HCT116 (cell line): ENCODE data around the gene STMP1. TPM values are rescaled to one million over a fixed set of nuclear protein-coding genes. Genes with fewer than 3 reads are reported as not detected.

Experiments
- ATAC-seq: fragments of 200-7000 bp; cut with Tn5 transposase; 2 replicates; pipeline ENCODE4 v1.9.1; 2020; ENCODE audit warnings: mild to moderate bottlenecking, moderate library complexity
- BruUV-seq: library from RNA; stranded (reverse); fragments of 400-500 nt; replicated peaks from 2 replicates; lab custom pipeline; 2021; lab: Mats Ljungman, UMichigan
- CTCF ChIA-PET: fragments of 300-600 bp; sonication (Branson Sonifier 250); formaldehyde crosslinking; loops from one replicate; lab custom pipeline; 2021; ENCODE audit warnings: antibody characterized with exemption; lab: Charles Lee
- POLR2A ChIA-PET: fragments of 300-600, 350-600 bp; sonication (Branson Sonifier 250); formaldehyde crosslinking; loops from one replicate; lab custom pipeline; 2021; ENCODE audit warnings: antibody characterized with exemption; lab: Charles Lee
- RAD21 ChIA-PET, 2 experiments: fragments of 300-600 bp; sonication (Branson Sonifier 250); formaldehyde crosslinking; loops; one replicate each; lab custom pipeline; 2023; ENCODE audit warnings: low total read pairs in 2 of 2; ENCODE audit not compliant: uncharacterized antibody in 2 of 2, unreplicated experiment in 2 of 2, low non-redundant PET in 1 of 2; lab: Charles Lee
- DNase-seq: peaks from one replicate; pipeline ENCODE4 v3.0.0-alpha.2; 2010; ENCODE audit warnings: low read depth, low spot score
- H2AFZ ChIP-seq: fragments of 200-600 bp; shearing (Covaris generic), sonication (generic); 2 replicates; pipeline ENCODE4 v1.6.1; 2017; ENCODE audit warnings: low read depth, mixed run types, mixed read lengths, antibody characterized with exemption, low read length; ENCODE audit not compliant: poor library complexity, severe bottlenecking
- H3K27ac ChIP-seq: 2 replicates; pipeline ENCODE4 v1.5.1; 2012; ENCODE audit warnings: low read depth, low read length
- H3K27me3 ChIP-seq: fragments of 200-600 bp; sonication (generic); 2 replicates; pipeline ENCODE4 v1.6.1; 2016; ENCODE audit warnings: mixed run types, low read length, mixed read lengths; ENCODE audit not compliant: insufficient read depth
- H3K36me3 ChIP-seq, 2 experiments: fragments of 200-500 bp in 1 of 2; fragments of 200-600 bp in 1 of 2; sonication (Bioruptor generic) in 1 of 2; sonication (generic) in 1 of 2; 2 replicates each; pipeline versions ENCODE4 v1.5.1 to v1.6.1; 2014 to 2016; ENCODE audit warnings: low read length in 2 of 2, inconsistent platforms in 1 of 2, mixed read lengths in 1 of 2, mixed run types in 1 of 2; ENCODE audit not compliant: insufficient read depth in 2 of 2, control insufficient read depth in 1 of 2
- H3K4me1 ChIP-seq, 2 experiments: fragments of 200-600 bp in 1 of 2; sonication (generic) in 1 of 2; 2 replicates each; pipeline versions ENCODE4 v1.5.1 to v1.6.1; 2012 to 2017; ENCODE audit warnings: low read length in 2 of 2, inconsistent platforms in 1 of 2, mild to moderate bottlenecking in 1 of 2, mixed read lengths in 1 of 2, mixed run types in 1 of 2, moderate library complexity in 1 of 2; ENCODE audit not compliant: insufficient read depth in 2 of 2, control insufficient read depth in 1 of 2
- H3K4me2 ChIP-seq: fragments of 200-600 bp; sonication (generic); 2 replicates; pipeline ENCODE4 v1.6.1; 2017; ENCODE audit warnings: mixed run types, low read length, mixed read lengths
- H3K4me3 ChIP-seq, 2 experiments: fragments of 200-600 bp in 1 of 2; sonication (generic) in 1 of 2; replicated peaks in 1 of 2; 2 replicates each; pipeline ENCODE4 v1.5.1; 2011 to 2016; ENCODE audit warnings: low read length in 2 of 2, control low read depth in 1 of 2, low read depth in 1 of 2, mild to moderate bottlenecking in 1 of 2, mixed read lengths in 1 of 2, mixed run types in 1 of 2
- H3K79me2 ChIP-seq: fragments of 200-600 bp; sonication (generic); 2 replicates; pipeline ENCODE4 v1.6.1; 2017; ENCODE audit warnings: mild to moderate bottlenecking, mixed run types, low read length, moderate library complexity, mixed read lengths; ENCODE audit not compliant: insufficient read depth
- H3K9ac ChIP-seq: fragments of 200-600 bp; sonication (generic); 2 replicates; pipeline ENCODE4 v1.6.1; 2016; ENCODE audit warnings: low read length, mixed read lengths
- H3K9me2 ChIP-seq: fragments of 200-600 bp; sonication (generic), shearing (Covaris generic); 2 replicates; pipeline ENCODE4 v1.6.1; 2017; ENCODE audit warnings: mixed run types, mild to moderate bottlenecking, moderate library complexity; ENCODE audit not compliant: insufficient read depth
- H3K9me3 ChIP-seq, 2 experiments: fragments of 200-500 bp in 1 of 2; fragments of 200-600 bp in 1 of 2; sonication (Bioruptor generic) in 1 of 2; sonication (generic) in 1 of 2; 2 replicates each; pipeline ENCODE4 v1.6.1; 2014 to 2017; ENCODE audit warnings: low read length in 2 of 2, mixed read lengths in 2 of 2, inconsistent platforms in 1 of 2, low read depth in 1 of 2, mild to moderate bottlenecking in 1 of 2, mixed run types in 1 of 2, moderate library complexity in 1 of 2; ENCODE audit not compliant: control insufficient read depth in 1 of 2, insufficient read depth in 1 of 2
- H4K20me1 ChIP-seq: fragments of 200-600 bp; sonication (generic), shearing (Covaris generic); 2 replicates; pipeline ENCODE4 v1.6.1; 2017; ENCODE audit warnings: mixed run types, mild to moderate bottlenecking, moderate library complexity; ENCODE audit not compliant: insufficient read depth
- CBX3 ChIP-seq: IDR thresholded peaks from 2 replicates; pipeline ENCODE4 v1.6.1; 2012; ENCODE audit warnings: low read depth
- FOSL1 ChIP-seq: IDR thresholded peaks from 2 replicates; pipeline ENCODE4 v1.6.1; 2012; ENCODE audit warnings: low read depth
- RAD21 ChIP-seq: IDR thresholded peaks from 2 replicates; pipeline ENCODE4 v1.6.1; 2012; ENCODE audit warnings: low read depth, mild to moderate bottlenecking
- SP1 ChIP-seq: IDR thresholded peaks from 2 replicates; pipeline ENCODE4 v1.6.1; 2012; ENCODE audit warnings: low read depth
- TCF7L2 ChIP-seq: IDR thresholded peaks from 2 replicates; pipeline ENCODE4 v1.7.0; 2011; ENCODE audit warnings: borderline replicate concordance, inconsistent platforms; ENCODE audit not compliant: insufficient read depth, insufficient read length; ENCODE audit errors: extremely low read depth
- intact Hi-C: fragments of 100-400 bp; cut with micrococcal nuclease; formaldehyde crosslinking; loops from 2 replicates; pipeline ENCODE4 v1.10.0; 2022
- total RNA-seq: library from RNA; stranded (reverse); gene quantifications from one replicate; pipeline ENCODE4 v1.2.1, GENCODE V29; 2021; ENCODE audit not compliant: unreplicated experiment

The STMP1 gene
- total RNA-seq, 1 experiment from 2014 or later = 32.8 TPM

DNA sequence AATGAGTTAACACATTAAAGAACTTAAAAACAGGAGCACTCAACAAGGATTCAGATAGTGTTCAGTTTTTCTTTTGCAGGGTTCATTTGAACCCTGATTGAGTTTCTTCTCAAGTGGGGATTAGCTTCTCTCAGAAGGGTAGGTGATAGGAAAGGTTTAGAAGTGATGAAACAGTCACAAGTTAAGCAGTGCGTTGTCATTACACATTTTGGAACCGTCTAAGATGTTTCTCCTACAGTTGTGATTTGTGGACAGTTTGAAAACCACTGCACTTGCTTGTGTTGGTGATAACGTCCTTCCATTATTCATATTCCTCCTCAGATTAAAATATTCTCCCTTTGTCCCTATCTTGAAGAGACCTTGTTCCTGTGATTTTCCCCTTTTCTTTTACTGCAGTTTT is 2.7 kb downstream of the STMP1 start:
- intact Hi-C loops = loop anchor here (5.0 kb wide), 1 partner anchor 1953 kb away; no protein-coding TSS in a partner anchor
- no TSS peak for BruUV-seq
- no peak for ATAC-seq
- no peak overlapping the region for H3K4me2 ChIP-seq
- no peak overlapping the region for H3K27ac ChIP-seq
- no peaks in the 10 kb centered on the region for H3K9me3 ChIP-seq
- H3K27me3 ChIP-seq = no peaks in the 10 kb centered on the region
- no peak for DNase-seq
- H3K4me3 ChIP-seq = no peak overlapping the region
- H2AFZ ChIP-seq = no peak overlapping the region
- TF ChIP-seq CBX3 = no peak
- H3K9ac ChIP-seq = no peak overlapping the region
- no peaks in the 10 kb centered on the region for H4K20me1 ChIP-seq
- ChIA-PET POLR2A (interaction anchor here (3.0 kb wide), 1 partner anchor 79 kb away, joined by 11 read pairs; no protein-coding TSS in a partner anchor), CTCF (no interaction called here), RAD21 (no interaction called here)
- peaks cover 75% of the 10 kb centered on the region for H3K79me2 ChIP-seq
- H3K36me3 ChIP-seq = no peaks in the 10 kb centered on the region
- H3K9me2 ChIP-seq = no peaks in the 10 kb centered on the region
- H3K4me1 ChIP-seq = peaks cover 3 to 22% of the 10 kb centered on the region in 2 experiments; a peak in 1 of 4 replicates

GRCh38 chr7:135666156-135666555 is 3.8 kb downstream of the STMP1 start:
- Histone ChIP-seq H3K9me3 (no peaks in the 10 kb centered on the region), H3K36me3 (no peaks in the 10 kb centered on the region), H4K20me1 (no peaks in the 10 kb centered on the region), H3K9me2 (no peaks in the 10 kb centered on the region), H2AFZ (no peak overlapping the region), H3K27ac (no peak overlapping the region), H3K79me2 (peaks cover 86% of the 10 kb centered on the region), H3K4me3 (no peak overlapping the region), H3K9ac (no peak overlapping the region), H3K4me2 (no peak overlapping the region), H3K4me1 (peaks cover 3 to 21% of the 10 kb centered on the region in 2 experiments; a peak in 1 of 4 replicates), H3K27me3 (no peaks in the 10 kb centered on the region)
- CTCF ChIA-PET = no interaction called here
- no peak for ATAC-seq
- BruUV-seq = no TSS peak
- RAD21 ChIA-PET = no interaction called here
- intact Hi-C loops = loop anchor here (5.0 kb wide), 1 partner anchor 1954 kb away; no protein-coding TSS in a partner anchor
- no peak for TF ChIP-seq SP1
- no peak for TF ChIP-seq TCF7L2
- TF ChIP-seq RAD21 = no peak
- no peak for TF ChIP-seq FOSL1
- POLR2A ChIA-PET = no interaction called here
- no peak for DNase-seq
